DMS 273 (cell line): Measurements from ENCODE around the gene STARD8.
A peak's percentile ranks its signal among the peaks of the same experiment; 100 is the strongest.
"Not testable (repeated sequence)": the region's sequence is repeated elsewhere in the genome, so short reads cannot be mapped to it uniquely, and the experiment has no call there.

Source experiments
- DNase-seq: peaks from one replicate; lab custom pipeline; 2025; ENCODE audit not compliant: unreplicated experiment; lab: John Stamatoyannopoulos, UW

Gene STARD8

GRCh38 chrX:68647156-68647957 lies at the start of gene STARD8:
Gene STARD8 (plus strand): TSS chrX:68647666. CDS start chrX:68647883, 217 bp downstream.
- peak; percentile 80 for DNase-seq

GRCh38 chrX:68598841-68599240 lies 48.6 kb upstream of the STARD8 start:
- no peak for DNase-seq

GRCh38 chrX:68599256-68600152 lies 48.0 kb upstream of the STARD8 start:
- peak; percentile 48 for DNase-seq

- DNase-seq, result not testable (repeated sequence)
Measured at GRCh38 chrX:68604216-68604615, 43.2 kb upstream of the STARD8 start.

DNA sequence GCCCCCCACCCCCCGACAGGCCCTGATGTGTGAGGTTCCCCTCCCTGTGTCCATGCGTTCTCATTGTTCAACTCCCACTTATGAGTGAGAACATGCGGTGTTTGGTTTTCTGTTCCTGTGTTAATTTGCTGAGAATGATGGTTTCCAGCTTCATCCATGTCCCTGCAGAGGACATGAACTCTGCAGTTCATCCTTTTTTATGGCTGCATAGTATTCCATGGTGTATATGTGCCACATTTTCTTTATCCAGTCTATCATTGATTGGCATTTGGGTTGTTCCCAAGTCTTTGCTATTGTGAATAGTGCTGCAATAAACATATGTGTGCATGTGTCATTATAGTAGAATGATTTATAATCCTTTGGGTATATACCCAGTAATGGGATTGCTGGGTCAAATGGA lies 32.7 kb upstream of the STARD8 start:
- DNase-seq, result not testable (repeated sequence)

GRCh38 chrX:68627986-68628385 lies 19.5 kb upstream of the STARD8 start:
- no peak for DNase-seq

DNA sequence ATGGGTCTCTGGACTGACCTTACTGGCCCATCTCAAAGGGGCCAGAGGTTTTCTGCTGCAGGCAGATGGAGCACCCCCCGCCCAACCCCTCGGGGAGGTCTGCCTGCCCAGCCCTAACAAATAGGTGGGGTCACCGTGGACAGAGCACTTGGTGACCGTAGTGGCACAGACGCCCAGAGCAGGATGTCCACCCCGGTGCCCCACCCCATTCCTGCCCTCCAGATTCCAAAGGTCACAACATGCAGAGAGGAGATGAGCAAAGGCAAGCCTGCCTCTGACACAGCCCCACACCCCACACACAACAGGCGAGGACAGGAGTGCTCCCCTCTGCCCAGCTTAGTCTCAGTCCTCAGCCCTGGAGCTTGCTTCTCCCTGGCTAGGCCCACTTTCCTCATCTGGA lies 17.5 kb upstream of the STARD8 start:
- DNase-seq, result not testable (repeated sequence)

- no peak for DNase-seq
Measured at GRCh38 chrX:68631336-68631735, 16.1 kb upstream of the STARD8 start.

- DNase-seq, result no peak
Measured at GRCh38 chrX:68632491-68632890, 15.0 kb upstream of the STARD8 start.

GRCh38 chrX:68633981-68634380 lies 13.5 kb upstream of the STARD8 start:
- no peak for DNase-seq

DNA sequence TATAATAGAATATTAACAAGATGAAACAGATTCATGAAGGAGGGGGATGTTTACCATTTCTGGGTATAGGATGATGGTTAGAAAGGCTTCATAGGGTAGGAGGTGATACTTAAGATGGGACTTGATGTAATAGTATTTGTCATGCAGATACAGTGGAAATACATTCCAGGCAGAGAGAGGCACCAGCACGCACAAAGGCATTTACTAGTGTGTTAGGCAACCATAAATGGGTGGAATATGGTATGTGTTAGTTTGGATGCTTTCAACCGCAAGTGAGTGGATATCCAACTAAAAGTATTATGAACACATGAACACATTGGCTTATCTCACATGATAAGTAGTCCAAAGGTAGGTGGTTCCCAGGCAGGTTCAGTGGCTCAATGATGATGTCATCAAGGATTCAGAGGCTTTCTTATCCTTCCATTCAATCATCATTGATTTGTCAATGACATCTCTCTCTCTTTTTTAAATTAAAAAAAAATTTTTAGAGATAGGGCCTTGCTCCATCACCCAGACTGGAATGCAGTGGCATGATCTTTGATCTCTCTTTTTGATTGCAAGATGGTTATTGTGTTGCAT lies 12.7 kb upstream of the STARD8 start:
- DNase-seq, result no peak

GRCh38 chrX:68640661-68641060 lies 6.8 kb upstream of the STARD8 start:
- no peak for DNase-seq

- no peak for DNase-seq
Measured at GRCh38 chrX:68644861-68645260, 2.6 kb upstream of the STARD8 start.

- peak; percentile 14 for DNase-seq
Measured at GRCh38 chrX:68646421-68646820, 1.0 kb upstream of the STARD8 start.

GRCh38 chrX:68648960-68649359 lies 1.5 kb downstream of the STARD8 start:
- no peak for DNase-seq

- no peak for DNase-seq
Measured at GRCh38 chrX:68650491-68650890, 3.0 kb downstream of the STARD8 start.

DNA sequence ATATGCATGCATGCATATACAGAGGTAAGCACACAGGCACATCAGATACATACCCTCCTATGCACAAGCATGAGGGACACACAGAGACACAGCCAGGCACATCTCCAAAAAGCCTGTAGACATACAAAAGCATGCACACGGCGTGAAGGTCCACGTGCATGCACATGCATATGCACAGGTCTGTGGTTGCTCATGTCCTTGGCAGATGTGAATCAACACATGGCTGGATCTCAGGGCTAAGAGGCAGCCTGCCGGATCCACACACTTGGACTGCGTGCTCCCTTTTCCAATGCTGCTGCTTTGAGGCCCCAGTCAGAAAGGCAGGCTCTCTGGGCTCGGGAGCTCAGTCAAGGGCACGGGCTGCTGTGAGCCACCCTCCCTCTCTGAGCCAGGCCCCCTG lies 3.6 kb downstream of the STARD8 start:
- peak; percentile 17 for DNase-seq

DNA sequence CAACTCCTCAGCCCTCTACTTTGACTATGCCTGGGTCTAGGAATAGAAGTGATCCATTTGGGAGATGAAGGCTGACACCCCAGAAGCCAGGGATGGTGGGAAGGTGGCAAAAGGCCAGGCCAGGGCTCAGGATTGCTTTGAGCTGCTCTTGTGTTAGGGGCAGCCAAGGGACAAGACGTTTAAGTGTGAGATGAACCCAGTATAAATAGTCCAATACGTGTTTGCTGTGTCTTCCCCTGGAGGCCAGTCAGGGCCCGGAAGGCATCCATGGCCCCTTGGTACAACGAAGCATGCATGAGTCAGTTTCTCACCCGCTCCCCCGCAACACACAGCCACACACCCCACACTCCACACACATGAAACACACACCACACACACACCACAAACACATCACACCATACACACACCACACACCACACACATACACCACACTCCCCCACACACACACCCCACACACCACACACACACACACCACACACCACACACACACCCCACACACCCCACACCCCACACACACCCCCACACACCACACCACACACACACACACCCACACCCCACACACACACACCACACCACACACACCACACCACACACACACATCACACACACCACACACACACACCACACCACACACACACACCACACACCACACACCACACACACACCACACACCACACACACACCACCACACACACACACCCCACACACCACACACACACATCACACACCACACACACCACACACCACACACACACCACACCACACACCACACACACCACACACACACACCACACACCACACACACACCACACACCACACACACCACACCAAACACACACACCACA lies 5.1 kb downstream of the STARD8 start:
- peak; percentile 21 for DNase-seq

GRCh38 chrX:68654693-68655092 lies 7.2 kb downstream of the STARD8 start:
- DNase-seq, result no peak

- not testable (repeated sequence) for DNase-seq
Measured at GRCh38 chrX:68656473-68656872, 9.0 kb downstream of the STARD8 start.

GRCh38 chrX:68658530-68658929 lies 11.1 kb downstream of the STARD8 start:
- no peak for DNase-seq
